Naive thymus-derived CD4-positive, alpha-beta T cell (primary cell): Measurements from ENCODE around the gene AK3. TPM values are rescaled to one million over a fixed set of nuclear protein-coding genes. Genes with fewer than 3 reads are reported as not detected.
"Not testable (repeated sequence)": the region's sequence is repeated elsewhere in the genome, so short reads cannot be mapped to it uniquely, and the experiment has no call there.

ENCODE experiments used
- ATAC-seq: fragments of 150-1000 bp; cut with Tn5 transposase; 2 replicates; pipeline ENCODE4 v1.10.0; 2021; ENCODE audit warnings: mild to moderate bottlenecking, moderate library complexity
- CTCF ChIA-PET: fragments of 350-600 bp; sonication (Branson Sonifier 250); formaldehyde crosslinking; loops from one replicate; lab custom pipeline; 2021; ENCODE audit warnings: antibody characterized with exemption; lab: Charles Lee
- POLR2A ChIA-PET: fragments of 350-600 bp; sonication (Branson Sonifier 250); formaldehyde crosslinking; loops from one replicate; lab custom pipeline; 2021; ENCODE audit warnings: antibody characterized with exemption, inconsistent platforms; lab: Charles Lee
- DNase-seq, 9 donors: peaks; one replicate each; pipeline versions ENCODE4 v3.0.0 to v3.0.0-alpha.2; 2020 to 2022; ENCODE audit warnings: mixed read lengths in 1 of 9
- H3K27ac ChIP-seq: one replicate; pipeline ENCODE4 v1.7.0; 2013; ENCODE audit warnings: mild to moderate bottlenecking, low read depth, low read length, moderate library complexity
- H3K27me3 ChIP-seq, 2 donors: one replicate each; pipeline ENCODE4 v1.7.0; 2013; ENCODE audit warnings: low read length in 2 of 2, mild to moderate bottlenecking in 2 of 2, moderate library complexity in 2 of 2; ENCODE audit not compliant: control insufficient read depth in 2 of 2, insufficient read depth in 2 of 2
- H3K36me3 ChIP-seq, 3 experiments: 1 replicate in 2 of 3; 2 replicates in 1 of 3; pipeline ENCODE4 v1.7.0; 2013; ENCODE audit warnings: low read length in 3 of 3, mild to moderate bottlenecking in 3 of 3, moderate library complexity in 1 of 3; ENCODE audit not compliant: insufficient read depth in 3 of 3, control insufficient read depth in 2 of 3
- H3K4me1 ChIP-seq, 2 donors: one replicate each; pipeline ENCODE4 v1.7.0; 2013; ENCODE audit warnings: low read length in 2 of 2, mild to moderate bottlenecking in 2 of 2, moderate library complexity in 1 of 2; ENCODE audit not compliant: control insufficient read depth in 2 of 2, insufficient read depth in 2 of 2
- H3K4me3 ChIP-seq: 2 replicates; pipeline ENCODE4 v1.7.0; 2013; ENCODE audit warnings: mild to moderate bottlenecking, low read length
- H3K9me3 ChIP-seq, 3 experiments: 1 replicate in 2 of 3; 2 replicates in 1 of 3; pipeline ENCODE4 v1.7.0; 2013; ENCODE audit warnings: low read length in 3 of 3; ENCODE audit not compliant: control insufficient read depth in 2 of 3
- H3K27ac Mint-ChIP-seq, 9 donors: one replicate each; pipeline ENCODE4 v1.8.0; 2020 to 2022; ENCODE audit warnings: mixed read lengths in 9 of 9, mild to moderate bottlenecking in 8 of 9, moderate library complexity in 5 of 9, inconsistent platforms in 2 of 9
- H3K27me3 Mint-ChIP-seq, 5 donors: one replicate each; pipeline ENCODE4 v1.8.0; 2021 to 2022; ENCODE audit warnings: mixed read lengths in 5 of 5, mild to moderate bottlenecking in 1 of 5
- H3K36me3 Mint-ChIP-seq, 5 donors: one replicate each; pipeline ENCODE4 v1.8.0; 2020 to 2022; ENCODE audit warnings: mixed read lengths in 5 of 5, mild to moderate bottlenecking in 3 of 5, inconsistent platforms in 1 of 5
- H3K4me1 Mint-ChIP-seq, 7 donors: one replicate each; pipeline ENCODE4 v1.8.0; 2020 to 2022; ENCODE audit warnings: mixed read lengths in 7 of 7, mild to moderate bottlenecking in 3 of 7, inconsistent platforms in 1 of 7
- H3K4me3 Mint-ChIP-seq, 10 donors: one replicate each; pipeline ENCODE4 v1.8.0; 2020 to 2022; ENCODE audit warnings: mild to moderate bottlenecking in 10 of 10, mixed read lengths in 10 of 10, moderate library complexity in 6 of 10, inconsistent platforms in 2 of 10
- H3K9me3 Mint-ChIP-seq, 11 donors: one replicate each; pipeline ENCODE4 v1.8.0; 2020 to 2022; ENCODE audit warnings: mixed read lengths in 11 of 11, mild to moderate bottlenecking in 4 of 11, inconsistent platforms in 1 of 11, moderate library complexity in 1 of 11
- intact Hi-C, 2 donors: fragments of 100-400 bp; cut with micrococcal nuclease; formaldehyde crosslinking; loops; one replicate each; pipeline ENCODE4 v1.15.1; 2023
- polyA plus RNA-seq, 2 donors: library from polyadenylated mRNA; unstranded; fragments of 300-500 nt; fragmentation: Illumina TruSeq; gene quantifications; one replicate each; pipeline ENCODE4 v1.2.3, GENCODE V29; 2021
- total RNA-seq, 6 experiments: library from RNA in 5 of 6; stranded (reverse) in 5 of 6; gene quantifications; 1 replicate in 5 of 6; 2 replicates in 1 of 6; pipeline ENCODE4 v1.2.3 and lab custom pipeline; 2021 to 2026

Gene AK3
- total RNA-seq (10 to 100 TPM; 18.0 to 34.8 (median 25.8) TPM), polyA plus RNA-seq (10 to 100 TPM; 27.1 to 33.8 TPM), total RNA-seq (lab: John Stamatoyannopoulos, UW) (33.1 reads per million, percentile 62 among the genes with 10 or more reads in this experiment)

- Mint-ChIP-seq H3K9me3 (no peaks in the 10 kb centered on the region), H3K4me1 (peaks cover 22 to 49% (median 40%) of the 10 kb centered on the region in 7 donors), H3K27ac (peak within 1 kb of the TSS; percentile 86 to 98 (median 93)), H3K4me3 (peak within 1 kb of the TSS; percentile 88 to 99 (median 94)), H3K36me3 (peaks cover 0 to 5% (median 3%) of the 10 kb centered on the region in 5 donors), H3K27me3 (no peaks in the 10 kb centered on the region)
- POLR2A ChIA-PET, result interaction anchor here (0.7 to 3.5 kb wide), 20 partner anchors 22 to 1214 kb away, joined by 3 to 29 read pairs (median 5); partner anchors contain the start of genes CDC37L1, PLPP6, RCL1 and RFX3
- no peaks in the 10 kb centered on the region for H3K27me3 ChIP-seq
- intact Hi-C loops, result loop anchor here (1.0 to 10.0 kb wide), 24 partner anchors 10 to 1896 kb away; partner anchors contain the start of genes CDC37L1 (in 2 of the 2), JAK2 (in 2 of the 2), PLGRKT (in 2 of the 2) and PLPP6 (in 2 of the 2)
- H3K9me3 ChIP-seq, result no peaks in the 10 kb centered on the region
- CTCF ChIA-PET, result interaction anchor here (0.7 to 1.7 kb wide), 8 partner anchors 9 to 79 kb away, joined by 3 to 8 read pairs (median 3); partner anchors contain the start of gene PLPP6
- peak; percentile 72 to 85 (median 83) for DNase-seq
- peak within 1 kb of the TSS; percentile 73 for H3K4me3 ChIP-seq
- peaks cover 0 to 11% (median 0%) of the 10 kb centered on the region in 3 experiments for H3K36me3 ChIP-seq
- peak; percentile 95 for ATAC-seq
- peak within 1 kb of the TSS; percentile 86 for H3K27ac ChIP-seq
- peaks cover 10 to 16% of the 10 kb centered on the region in 2 donors for H3K4me1 ChIP-seq
These were observed at the start of gene AK3 for GRCh38 chr9:4740638-4741364. Gene AK3 (minus strand): TSS chr9:4741202. CDS start chr9:4741087, 115 bp downstream.

DNA sequence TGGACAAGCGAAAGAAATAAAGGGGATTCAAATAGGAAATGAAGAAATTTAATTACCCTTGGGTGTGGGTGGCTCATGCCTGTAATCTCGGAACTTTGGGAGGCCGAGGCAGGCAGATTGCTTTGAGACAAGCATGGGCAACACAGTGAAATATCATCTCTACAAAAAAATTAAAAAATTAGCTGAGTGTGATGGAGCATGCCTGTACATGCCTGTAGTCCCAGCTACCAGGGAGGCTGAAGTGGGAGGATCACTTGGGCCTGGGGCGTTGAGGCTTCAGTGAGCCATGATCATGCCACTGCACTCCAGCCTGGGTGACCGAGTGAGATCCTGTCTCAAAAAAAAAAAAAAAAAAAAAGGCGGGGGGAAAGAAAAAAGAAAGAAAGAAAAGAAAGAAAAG, 47.7 kb upstream of the AK3 start:
- Mint-ChIP-seq H3K4me3 (no peak overlapping the region), H3K27ac (no peak overlapping the region), H3K9me3 (no peaks in the 10 kb centered on the region), H3K27me3 (peaks cover 0 to 23% (median 3%) of the 10 kb centered on the region in 5 donors), H3K4me1 (peaks cover 5 to 20% (median 14%) of the 10 kb centered on the region in 7 donors), H3K36me3 (no peaks in the 10 kb centered on the region)
- peaks cover 0 to 7% of the 10 kb centered on the region in 2 donors for H3K4me1 ChIP-seq
- no peaks in the 10 kb centered on the region for H3K9me3 ChIP-seq
- intact Hi-C loops, result no loop called here
- H3K36me3 ChIP-seq, result no peaks in the 10 kb centered on the region
- CTCF ChIA-PET, result no interaction called here
- no peak for ATAC-seq
- H3K27me3 ChIP-seq, result peaks cover 0 to 4% of the 10 kb centered on the region in 2 donors
- DNase-seq, result no peak
- POLR2A ChIA-PET, result no interaction called here
- H3K27ac ChIP-seq, result no peak overlapping the region
- no peak overlapping the region for H3K4me3 ChIP-seq

GRCh38 chr9:4787876-4788275, 46.9 kb upstream of the AK3 start:
- Histone ChIP-seq H3K27me3 (peaks cover 0 to 4% of the 10 kb centered on the region in 2 donors), H3K4me1 (peaks cover 0 to 5% of the 10 kb centered on the region in 2 donors), H3K36me3 (no peaks in the 10 kb centered on the region), H3K27ac (no peak overlapping the region), H3K9me3 (no peaks in the 10 kb centered on the region), H3K4me3 (no peak overlapping the region)
- Mint-ChIP-seq H3K4me1 (peaks cover 3 to 17% (median 13%) of the 10 kb centered on the region in 7 donors), H3K36me3 (no peaks in the 10 kb centered on the region), H3K27me3 (peaks cover 0 to 23% (median 6%) of the 10 kb centered on the region in 5 donors), H3K9me3 (no peaks in the 10 kb centered on the region), H3K27ac (no peak overlapping the region), H3K4me3 (no peak overlapping the region)
- ATAC-seq (no peak), DNase-seq (no peak)
- intact Hi-C loops, result no loop called here
- POLR2A ChIA-PET, result no interaction called here
- CTCF ChIA-PET, result interaction anchor here (0.6 kb wide), 1 partner anchor 38 kb away, joined by 3 read pairs; no protein-coding TSS in a partner anchor

GRCh38 chr9:4786599-4786998, 45.6 kb upstream of the AK3 start:
- Mint-ChIP-seq H3K4me1 (peaks cover 0 to 10% (median 5%) of the 10 kb centered on the region in 7 donors), H3K4me3 (no peak overlapping the region), H3K27me3 (peaks cover 4 to 23% (median 9%) of the 10 kb centered on the region in 5 donors), H3K36me3 (peaks cover 0 to 2% (median 0%) of the 10 kb centered on the region in 5 donors), H3K9me3 (no peaks in the 10 kb centered on the region), H3K27ac (no peak overlapping the region)
- H3K27me3 ChIP-seq, result peaks cover 0 to 4% of the 10 kb centered on the region in 2 donors
- H3K9me3 ChIP-seq, result no peaks in the 10 kb centered on the region
- no peak for DNase-seq
- CTCF ChIA-PET, result no interaction called here
- H3K4me1 ChIP-seq, result no peaks in the 10 kb centered on the region
- no peak overlapping the region for H3K27ac ChIP-seq
- ATAC-seq, result no peak
- intact Hi-C loops, result no loop called here
- H3K36me3 ChIP-seq, result no peaks in the 10 kb centered on the region
- no peak overlapping the region for H3K4me3 ChIP-seq
- POLR2A ChIA-PET, result no interaction called here

DNA sequence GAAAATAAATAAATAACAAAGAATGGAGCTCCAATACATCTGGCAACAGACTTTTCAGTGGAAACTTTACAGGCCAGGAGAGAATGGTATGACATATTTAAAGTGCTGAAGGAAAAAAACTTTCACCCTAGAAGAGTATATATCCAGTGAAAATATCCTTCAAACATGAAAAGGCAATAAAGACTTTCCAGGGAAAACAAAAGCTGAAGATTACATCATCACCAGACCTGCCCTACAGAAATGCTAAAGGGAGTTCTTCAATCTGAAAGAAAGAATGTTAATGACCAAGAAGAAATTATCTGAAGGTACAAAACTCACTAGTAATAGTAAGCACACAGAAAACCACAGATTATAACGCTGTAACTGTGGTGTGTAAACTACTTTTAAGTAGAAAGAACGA, 43.4 kb upstream of the AK3 start:
- Mint-ChIP-seq H3K4me3 (no peak overlapping the region), H3K4me1 (no peaks in the 10 kb centered on the region), H3K9me3 (no peaks in the 10 kb centered on the region), H3K36me3 (peaks cover 0 to 2% (median 0%) of the 10 kb centered on the region in 5 donors), H3K27me3 (peaks cover 9 to 19% (median 10%) of the 10 kb centered on the region in 5 donors), H3K27ac (no peak overlapping the region)
- CTCF ChIA-PET, result no interaction called here
- DNase-seq, result no peak
- H3K4me3 ChIP-seq, result no peak overlapping the region
- ATAC-seq, result no peak
- H3K9me3 ChIP-seq, result no peaks in the 10 kb centered on the region
- POLR2A ChIA-PET, result interaction anchor here (1.3 kb wide), 1 partner anchor 9 kb away, joined by 4 read pairs; no protein-coding TSS in a partner anchor
- intact Hi-C loops, result no loop called here
- no peaks in the 10 kb centered on the region for H3K36me3 ChIP-seq
- no peak overlapping the region for H3K27ac ChIP-seq
- no peaks in the 10 kb centered on the region for H3K4me1 ChIP-seq
- H3K27me3 ChIP-seq, result peaks cover 0 to 4% of the 10 kb centered on the region in 2 donors

DNA sequence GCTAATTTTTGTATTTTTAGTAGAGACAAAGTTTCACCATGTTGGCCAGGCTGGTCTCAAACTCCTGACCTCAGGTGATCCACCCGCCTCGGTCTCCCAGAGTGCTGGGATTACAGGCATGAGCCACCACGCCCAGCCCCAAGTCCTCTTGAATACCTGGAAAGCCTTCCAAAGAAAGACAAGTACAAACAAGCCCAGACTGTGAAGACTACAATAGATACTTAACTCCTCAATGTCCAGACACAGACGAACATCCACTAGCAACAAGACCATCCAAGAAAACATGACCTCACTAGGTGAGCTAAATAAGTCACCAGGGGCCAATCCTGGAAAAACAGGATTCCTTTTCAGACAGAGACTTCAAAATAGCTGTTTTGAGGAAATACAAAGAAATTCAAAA, 42.2 kb upstream of the AK3 start:
- H3K4me3 ChIP-seq, ATAC-seq, intact Hi-C loops, H3K9me3 ChIP-seq, POLR2A ChIA-PET, H3K4me1 ChIP-seq, H3K36me3 ChIP-seq, H3K27ac ChIP-seq, H3K36me3 Mint-ChIP-seq, H3K4me1 Mint-ChIP-seq, H3K9me3 Mint-ChIP-seq, CTCF ChIA-PET, H3K27ac Mint-ChIP-seq, H3K27me3 ChIP-seq, DNase-seq, H3K4me3 Mint-ChIP-seq: not testable (repeated sequence)
- H3K27me3 Mint-ChIP-seq, result peaks cover 9 to 19% (median 13%) of the 10 kb centered on the region in 5 donors
